Measurements from ENCODE around the gene ABCA3. TPM values are rescaled to one million over a fixed set of nuclear protein-coding genes. Genes with fewer than 3 reads are reported as not detected.

ABCA3 gene
- total and polyA plus RNA-seq, 12 donors: 3.3 to 30.8 (median 21.6) TPM

DNA sequence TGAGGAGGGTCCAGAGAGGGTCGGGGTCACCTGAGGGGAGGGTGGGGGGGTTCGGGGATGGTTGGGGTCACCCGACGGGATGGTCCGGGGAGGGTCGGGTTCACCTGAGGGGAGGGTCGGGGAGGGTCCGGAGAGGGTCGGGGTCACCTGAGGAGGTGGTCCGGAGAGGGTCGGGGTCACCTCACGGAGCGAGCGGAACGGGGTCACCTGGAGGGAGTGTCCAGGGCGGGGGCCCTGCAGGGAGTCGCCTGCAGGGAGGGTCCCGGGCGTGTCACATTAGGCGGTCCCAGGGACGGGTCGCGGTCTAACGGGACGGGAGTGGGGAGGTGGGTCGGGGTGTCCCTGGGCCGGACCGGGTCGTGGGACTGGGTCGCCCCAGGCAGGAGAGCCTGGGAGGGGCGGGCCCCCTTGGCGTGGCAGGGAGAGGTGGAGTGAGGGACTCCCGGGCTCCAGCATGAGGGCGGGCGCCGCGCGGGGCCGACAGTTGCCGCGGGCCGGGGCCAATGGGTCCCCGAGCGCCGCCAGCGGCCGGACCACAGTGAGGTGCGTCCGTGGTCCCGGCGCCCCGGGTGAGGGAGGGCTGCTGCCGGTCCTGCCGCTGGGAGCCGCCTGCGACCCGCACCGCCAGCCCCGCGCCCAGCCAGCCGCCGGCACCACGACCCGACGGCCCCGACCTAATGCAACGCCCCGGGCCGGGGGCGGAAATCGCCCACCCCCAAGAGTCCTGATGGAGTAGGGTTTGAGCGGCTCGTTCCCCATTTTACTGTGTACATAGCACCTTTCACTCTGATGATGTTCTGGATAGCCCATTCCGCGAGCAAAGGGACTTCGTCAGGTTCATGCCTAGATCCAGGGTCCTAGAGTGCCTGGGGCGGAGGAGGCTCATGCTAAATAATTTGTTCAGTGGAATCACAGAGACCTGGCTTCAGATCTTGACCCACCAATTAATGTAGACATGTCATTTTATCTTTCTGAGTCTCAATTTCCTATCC lies 1.2 kb upstream of the ABCA3 start:
- Histone ChIP-seq H3K27me3 (no peaks in the 10 kb centered on the region), H3K4me3 (peak overlapping the region in 1 of 4 donors; percentile 88), H3K4me1 (replicated peaks in 1 of 2) (peaks cover 5 to 9% of the 10 kb centered on the region in 2 donors), H3K9me3 (replicated peaks in 1 of 3) (no peaks in the 10 kb centered on the region), H3K36me3 (replicated peaks in 1 of 2) (no peaks in the 10 kb centered on the region), H3K27ac (peak overlapping the region in 1 of 5 donors; percentile 10)
- TF ChIP-seq POLR2A (IDR thresholded peaks at IDR 0.05) (no peak), CTCF (IDR thresholded peaks at IDR 0.05) (no peak)
- DNase-seq: peak in 6 of 7 donors; percentile 28 to 63 (median 36)
- 16 to 59% (median 24%) methylated on average over 7 to 77 of the region's 77 CpGs for WGBS, 4 donors
- intact Hi-C loops (cut with DNase I): loop anchor here (5.0 kb wide), 2 partner anchors 86 to 161 kb away; partner anchors contain the start of gene CCNF (in 2 of the 2)

GRCh38 chr16:2339521-2340484 lies 725 bp downstream of the ABCA3 start:
- peak overlapping the region in 3 of 5 donors; percentile 10 to 74 (median 57) for H3K27ac ChIP-seq
- DNase-seq: peak; percentile 51 to 80 (median 66)
- TF ChIP-seq CTCF (IDR thresholded peaks at IDR 0.05): no peak
- no peak for TF ChIP-seq POLR2A (IDR thresholded peaks at IDR 0.05)

GRCh38 chr16:2337431-2338296 lies 2.9 kb downstream of the ABCA3 start:
- intact Hi-C loops (cut with DNase I): loop anchor here in 1 of 2 donors (10.0 kb wide), 1 partner anchor 157 kb away; no protein-coding TSS in a partner anchor
- H3K9me3 ChIP-seq (replicated peaks in 1 of 3): no peaks in the 10 kb centered on the region
- TF ChIP-seq POLR2A (IDR thresholded peaks at IDR 0.05) (no peak), CTCF (IDR thresholded peaks at IDR 0.05) (no peak)
- no peak overlapping the region for H3K27ac ChIP-seq
- no peak overlapping the region for H3K4me3 ChIP-seq
- peak in 1 of 7 donors; percentile 15 for DNase-seq
- no peaks in the 10 kb centered on the region for H3K36me3 ChIP-seq (replicated peaks in 1 of 2)
- WGBS, 4 donors: 89 to 98% (median 92%) methylated on average over 11 to 15 of the region's 15 CpGs
- no peaks in the 10 kb centered on the region for H3K27me3 ChIP-seq
- H3K4me1 ChIP-seq (replicated peaks in 1 of 2): peaks cover 5 to 9% of the 10 kb centered on the region in 2 donors

More at GRCh38 chr16:2339521-2340484, 725 bp downstream of the ABCA3 start:
- Histone ChIP-seq H3K27me3 (no peaks in the 10 kb centered on the region), H3K9me3 (replicated peaks in 1 of 3) (no peaks in the 10 kb centered on the region), H3K4me3 (peak overlapping the region in 3 of 4 donors; percentile 38 to 88 (median 45)), H3K4me1 (replicated peaks in 1 of 2) (peaks cover 5 to 9% of the 10 kb centered on the region in 2 donors), H3K36me3 (replicated peaks in 1 of 2) (no peaks in the 10 kb centered on the region)
- 5 to 25% (median 14%) methylated on average over 21 to 98 of the region's 98 CpGs for WGBS, 4 donors
- intact Hi-C loops (cut with DNase I): loop anchor here (5.0 to 10.0 kb wide), 3 partner anchors 87 to 162 kb away; partner anchors contain the start of gene CCNF (in 2 of the 2)

Measured in adrenal gland (tissue), 12 donors.